Stimulated activated CD8-positive, alpha-beta memory T cell treated with anti-CD3 and anti-CD28 coated beads, Interleukin-12 subunit alpha, Interleukin-12 subunit beta, amount 100 ng/mL, for 24 hours (primary cell): ENCODE data around the gene ACVR2A.

Experiments
- DNase-seq: peaks from one replicate; pipeline ENCODE4 v3.0.0-alpha.2; 2020; ENCODE audit errors: extremely low read depth

Gene ACVR2A

GRCh38 chr2:147855316-147855715 is 10.5 kb downstream of the ACVR2A start:
- no peak for DNase-seq

- no peak for DNase-seq
Measured at GRCh38 chr2:147855977-147856376, 11.1 kb downstream of the ACVR2A start.

- no peak for DNase-seq
Measured at GRCh38 chr2:147860009-147860408, 15.2 kb downstream of the ACVR2A start.

- no peak for DNase-seq
Measured at GRCh38 chr2:147862859-147863516, 18.2 kb downstream of the ACVR2A start.

GRCh38 chr2:147863835-147864234 is 19.0 kb downstream of the ACVR2A start:
- no peak for DNase-seq

- no peak for DNase-seq
Measured at GRCh38 chr2:147865560-147865959, 20.7 kb downstream of the ACVR2A start.

- DNase-seq, result no peak
Measured at GRCh38 chr2:147867050-147867449, 22.2 kb downstream of the ACVR2A start.

- no peak for DNase-seq
Measured at GRCh38 chr2:147869934-147870333, 25.1 kb downstream of the ACVR2A start.

- no peak for DNase-seq
Measured at GRCh38 chr2:147872967-147873366, 28.1 kb downstream of the ACVR2A start.

GRCh38 chr2:147873859-147874483 is 29.1 kb downstream of the ACVR2A start:
- no peak for DNase-seq

- DNase-seq, result no peak
Measured at GRCh38 chr2:147879846-147880245, 35.0 kb downstream of the ACVR2A start.

GRCh38 chr2:147882631-147883030 is 37.8 kb downstream of the ACVR2A start:
- no peak for DNase-seq

GRCh38 chr2:147884830-147885229 is 40.0 kb downstream of the ACVR2A start:
- DNase-seq, result no peak

GRCh38 chr2:147886136-147886535 is 41.3 kb downstream of the ACVR2A start:
- no peak for DNase-seq

GRCh38 chr2:147888680-147889079 is 43.9 kb downstream of the ACVR2A start:
- no peak for DNase-seq

- no peak for DNase-seq
Measured at GRCh38 chr2:147904051-147904450, 59.2 kb downstream of the ACVR2A start.

- no peak for DNase-seq
Measured at GRCh38 chr2:147909178-147909577, 64.3 kb downstream of the ACVR2A start.

- DNase-seq, result no peak
Measured at GRCh38 chr2:147910990-147911473, 66.2 kb downstream of the ACVR2A start.

GRCh38 chr2:147913701-147914480 is 69.1 kb downstream of the ACVR2A start:
- no peak for DNase-seq

- DNase-seq, result no peak
Measured at GRCh38 chr2:147916067-147916466, 71.2 kb downstream of the ACVR2A start.

- no peak for DNase-seq
Measured at GRCh38 chr2:147916723-147917122, 71.9 kb downstream of the ACVR2A start.

- no peak for DNase-seq
Measured at GRCh38 chr2:147917161-147917560, 72.3 kb downstream of the ACVR2A start.

- no peak for DNase-seq
Measured at GRCh38 chr2:147923846-147924245, 79.0 kb downstream of the ACVR2A start.
